Thymus (tissue), 11 donors: Measurements from ENCODE around the gene STARD9. TPM values are rescaled to one million over a fixed set of nuclear protein-coding genes. Genes with fewer than 3 reads are reported as not detected.
"Not testable (repeated sequence)": the region's sequence is repeated elsewhere in the genome, so short reads cannot be mapped to it uniquely, and the experiment has no call there.

Experiments
- DNase-seq, 9 donors: peaks; one replicate each; pipeline ENCODE4 v3.0.0-alpha.2; 2013; ENCODE audit warnings: low spot score in 9 of 9, low read depth in 6 of 9, missing footprints in 1 of 9
- H3K27ac ChIP-seq, 2 donors: one replicate each; pipeline ENCODE4 v1.5.1; 2013; ENCODE audit warnings: control low read depth in 1 of 2, low read depth in 1 of 2, low read length in 1 of 2, mild to moderate bottlenecking in 1 of 2, moderate library complexity in 1 of 2
- H3K27me3 ChIP-seq, 2 donors: one replicate each; pipeline ENCODE4 v1.5.1; 2013; ENCODE audit warnings: low read length in 1 of 2; ENCODE audit not compliant: control insufficient read depth in 2 of 2, insufficient read depth in 1 of 2
- H3K36me3 ChIP-seq, 2 donors: one replicate each; pipeline ENCODE4 v1.5.1; 2013; ENCODE audit warnings: low read length in 1 of 2, mild to moderate bottlenecking in 1 of 2, moderate library complexity in 1 of 2; ENCODE audit not compliant: control insufficient read depth in 2 of 2, insufficient read depth in 2 of 2
- H3K4me1 ChIP-seq, 2 donors: one replicate each; pipeline ENCODE4 v1.5.1; 2013; ENCODE audit warnings: low read length in 2 of 2; ENCODE audit not compliant: control insufficient read depth in 2 of 2, insufficient read depth in 2 of 2
- H3K4me3 ChIP-seq, 2 donors: one replicate each; pipeline ENCODE4 v1.5.1; 2013; ENCODE audit warnings: low read length in 2 of 2, control low read depth in 1 of 2, mild to moderate bottlenecking in 1 of 2
- H3K9me3 ChIP-seq, 2 donors: one replicate each; pipeline ENCODE4 v1.5.1; 2013; ENCODE audit warnings: low read length in 1 of 2, mild to moderate bottlenecking in 1 of 2; ENCODE audit not compliant: control insufficient read depth in 2 of 2, insufficient read depth in 1 of 2
- WGBS: extraction: QIAGEN DNeasy Blood & Tissue Kit; methylation state at CpG from one replicate; pipeline ENCODE4 v1.1.7; 2013; 5-methylcytosine and 5-hydroxymethylcytosine counted together
- polyA plus RNA-seq: library from polyadenylated mRNA; stranded (reverse); fragments of 200-250 nt; gene quantifications from one replicate; pipeline ENCODE4 v1.2.3, GENCODE V29; 2013
- total RNA-seq: library from RNA; stranded (reverse); fragments of 120-200 nt; gene quantifications from one replicate; pipeline ENCODE4 v1.2.4, GENCODE V29; 2013
- donor health status: healthy.

STARD9 gene
- total and polyA plus RNA-seq, 2 donors, result 4.4 to 7.8 TPM

- Histone ChIP-seq H3K9me3 (no peaks in the 10 kb centered on the region), H3K27ac (no peak overlapping the region), H3K4me3 (no peak overlapping the region), H3K4me1 (peaks cover 5 to 6% of the 10 kb centered on the region in 2 donors), H3K27me3 (no peaks in the 10 kb centered on the region), H3K36me3 (peaks cover 4 to 5% of the 10 kb centered on the region in 2 donors)
- DNase-seq, result no peak
- WGBS, result 98% methylated on average over 1 of the region's 1 CpG
Observed at GRCh38 chr15:42553554-42553953, 21.9 kb upstream of the STARD9 start.

DNA sequence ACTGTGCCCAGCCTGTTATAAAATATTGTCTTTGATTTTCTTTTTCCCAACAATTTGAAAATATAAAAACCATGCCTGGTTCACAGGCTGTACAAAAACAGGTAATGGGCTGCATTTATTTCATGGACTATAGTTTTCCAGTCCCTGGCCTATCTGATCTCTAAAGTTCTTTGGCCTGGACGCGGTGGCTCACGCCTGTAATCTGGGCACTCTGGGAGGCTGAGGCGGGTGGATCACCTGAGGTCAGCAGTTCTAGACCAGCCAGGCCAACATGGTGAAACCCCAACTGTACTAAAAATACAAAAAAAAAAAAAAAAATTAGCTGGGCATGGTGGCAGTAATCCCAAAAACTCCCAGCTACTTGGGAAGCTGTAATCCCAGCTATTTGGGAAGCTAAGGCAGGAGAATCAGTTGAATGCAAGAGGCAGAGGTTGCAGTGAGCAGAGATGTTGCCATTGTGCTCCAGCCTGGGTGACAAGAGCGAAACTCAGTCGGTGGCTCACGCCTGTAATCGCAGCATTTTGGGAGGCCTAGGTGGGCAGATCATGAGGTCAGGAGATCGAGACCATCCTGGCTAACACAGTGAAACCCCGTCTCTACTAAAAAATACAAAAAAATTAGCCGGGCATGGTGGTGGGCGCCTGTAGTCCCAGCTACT, 18.7 kb upstream of the STARD9 start:
- WGBS, result 97% methylated on average over 10 of the region's 12 CpGs

DNA sequence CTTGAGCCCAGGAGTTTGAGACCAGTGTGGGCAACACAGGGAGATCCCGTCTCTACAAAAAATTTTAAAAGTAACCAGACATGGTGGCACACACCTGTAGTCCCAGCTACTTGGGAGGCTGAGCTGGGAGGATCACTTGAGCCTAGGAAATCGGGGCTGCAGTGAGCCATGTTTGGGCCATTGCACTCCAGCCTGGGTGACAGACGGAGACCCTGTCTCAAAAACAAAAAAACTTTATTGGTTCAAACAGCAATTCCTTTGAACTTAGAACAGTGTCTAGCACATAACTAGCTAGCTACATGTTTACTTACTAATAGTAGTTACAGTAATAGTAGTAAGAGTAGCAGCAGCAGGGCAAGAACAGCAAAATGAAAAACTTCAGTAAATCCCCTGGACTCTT, 16.7 kb upstream of the STARD9 start:
- Histone ChIP-seq H3K4me1 (no peaks in the 10 kb centered on the region), H3K27ac (no peak overlapping the region), H3K36me3 (peaks cover 23 to 39% of the 10 kb centered on the region in 2 donors), H3K9me3 (no peaks in the 10 kb centered on the region), H3K4me3 (no peak overlapping the region), H3K27me3 (no peaks in the 10 kb centered on the region)
- DNase-seq, result no peak
- 97% methylated on average over 3 of the region's 3 CpGs for WGBS

More for the DNA sequence above, 18.7 kb upstream of the STARD9 start:
- not testable (repeated sequence) for H3K4me3 ChIP-seq, H3K27me3 ChIP-seq, DNase-seq, H3K27ac ChIP-seq, H3K4me1 ChIP-seq, H3K9me3 ChIP-seq
- H3K36me3 ChIP-seq, result peaks cover 14 to 30% of the 10 kb centered on the region in 2 donors

DNA sequence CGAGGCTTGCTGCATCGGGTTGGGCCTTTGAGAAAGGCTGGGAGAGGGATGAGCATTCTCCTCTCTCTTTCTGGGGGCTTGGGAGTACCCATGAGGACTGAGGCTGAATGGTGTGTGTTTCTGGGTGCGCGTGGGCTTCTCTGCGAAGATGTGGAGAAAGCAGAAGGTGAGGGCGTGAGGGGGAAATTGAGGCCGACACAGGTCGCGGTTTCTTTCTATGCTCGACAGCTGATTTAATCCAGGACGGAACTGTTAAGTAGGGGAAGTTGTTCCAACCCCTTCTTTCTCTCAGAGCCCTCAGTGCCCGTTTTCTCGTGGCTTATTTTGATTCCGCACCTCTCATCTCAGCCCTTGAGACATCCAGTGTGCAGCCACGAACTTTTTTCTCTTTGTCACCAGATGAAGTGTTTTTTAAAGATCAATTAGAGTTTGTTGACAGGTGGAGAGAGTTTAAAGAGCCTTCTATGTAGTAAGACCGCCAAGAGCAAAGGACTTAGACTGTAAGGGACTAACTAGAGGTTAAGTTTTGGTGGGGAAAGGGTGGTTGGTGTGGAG, 711 bp downstream of the STARD9 start:
- Histone ChIP-seq H3K4me1 (peaks cover 8 to 26% of the 10 kb centered on the region in 2 donors), H3K9me3 (no peaks in the 10 kb centered on the region), H3K27ac (peak overlapping the region in 1 of 2 donors; percentile 69), H3K4me3 (peak overlapping the region; percentile 56 to 65), H3K36me3 (no peaks in the 10 kb centered on the region), H3K27me3 (peaks cover 0 to 11% of the 10 kb centered on the region in 2 donors)
- peak in 2 of 9 donors; percentile 20 to 31 for DNase-seq
- WGBS, result 5% methylated on average over 16 of the region's 16 CpGs

- Histone ChIP-seq H3K9me3 (no peaks in the 10 kb centered on the region), H3K4me1 (peaks cover 10 to 32% of the 10 kb centered on the region in 2 donors), H3K36me3 (no peaks in the 10 kb centered on the region), H3K27me3 (peaks cover 0 to 11% of the 10 kb centered on the region in 2 donors), H3K27ac (no peak overlapping the region), H3K4me3 (no peak overlapping the region)
- WGBS, result 71% methylated on average over 1 of the region's 1 CpG
- peak in 3 of 9 donors; percentile 7 to 37 (median 11) for DNase-seq
Observed at GRCh38 chr15:42576776-42577175, 1.4 kb downstream of the STARD9 start.

DNA sequence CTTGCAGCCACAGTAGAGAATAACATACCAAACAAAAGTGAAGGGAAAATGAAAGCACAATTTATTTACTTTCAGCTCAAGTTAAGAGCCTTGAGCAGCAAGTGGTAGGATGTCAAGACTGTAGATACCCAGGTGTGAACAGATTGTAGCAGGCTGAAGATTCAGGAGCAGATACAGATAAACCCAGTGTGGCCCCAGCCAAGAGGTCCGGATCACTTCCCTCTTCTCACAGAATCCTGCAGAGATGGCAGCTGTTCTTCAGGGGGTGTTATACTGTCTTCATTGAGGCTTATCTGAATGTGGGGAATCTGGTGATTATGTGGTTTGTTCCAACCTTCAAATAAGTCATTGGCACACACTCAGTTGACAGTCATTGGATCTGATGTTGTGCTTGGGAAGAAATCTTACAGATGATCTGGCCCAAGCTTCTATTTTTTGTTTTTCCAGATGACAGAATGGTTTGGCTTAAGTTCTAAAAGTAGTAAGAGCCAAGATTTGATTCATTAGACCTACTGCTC, 2.2 kb downstream of the STARD9 start:
- peak overlapping the region in 1 of 2 donors; percentile 59 for H3K27ac ChIP-seq
- peak in 2 of 9 donors; percentile 6 to 29 for DNase-seq
- no peaks in the 10 kb centered on the region for H3K9me3 ChIP-seq
- H3K4me3 ChIP-seq, result no peak overlapping the region
- peaks cover 13 to 37% of the 10 kb centered on the region in 2 donors for H3K4me1 ChIP-seq
- 20% methylated on average over 1 of the region's 1 CpG for WGBS
- no peaks in the 10 kb centered on the region for H3K36me3 ChIP-seq
- peaks cover 0 to 11% of the 10 kb centered on the region in 2 donors for H3K27me3 ChIP-seq

GRCh38 chr15:42578984-42579537, 3.7 kb downstream of the STARD9 start:
- Histone ChIP-seq H3K9me3 (no peaks in the 10 kb centered on the region), H3K4me3 (no peak overlapping the region), H3K4me1 (peaks cover 13 to 45% of the 10 kb centered on the region in 2 donors), H3K27me3 (peaks cover 0 to 11% of the 10 kb centered on the region in 2 donors), H3K36me3 (no peaks in the 10 kb centered on the region), H3K27ac (no peak overlapping the region)
- WGBS, result 95% methylated on average over 2 of the region's 2 CpGs
- no peak for DNase-seq

DNA sequence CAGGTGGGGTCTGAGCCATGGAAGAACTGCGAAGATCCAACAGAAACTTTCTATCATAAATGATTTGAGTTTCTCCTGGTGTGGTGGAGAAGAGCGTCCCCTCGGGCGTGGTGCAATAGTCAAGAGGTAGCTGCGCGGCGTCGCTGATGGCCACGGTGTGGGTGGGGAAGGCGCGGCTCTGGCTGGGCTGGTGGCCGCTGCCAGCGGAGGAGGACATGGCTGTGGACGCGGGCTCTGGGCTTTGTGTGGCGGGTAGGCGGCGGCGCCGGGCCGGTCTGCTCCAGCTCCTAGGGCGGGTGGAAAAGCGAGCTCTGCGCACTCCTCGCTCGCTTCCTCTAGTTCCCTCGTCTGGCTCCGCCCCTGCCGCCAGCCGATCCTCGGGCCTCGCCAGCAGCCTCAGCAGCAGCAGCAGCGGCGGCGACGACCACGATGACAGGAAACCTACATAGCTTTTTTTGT, 5.9 kb downstream of the STARD9 start:
- Histone ChIP-seq H3K27me3 (peaks cover 0 to 3% of the 10 kb centered on the region in 2 donors), H3K4me1 (peaks cover 7 to 34% of the 10 kb centered on the region in 2 donors), H3K36me3 (no peaks in the 10 kb centered on the region), H3K9me3 (no peaks in the 10 kb centered on the region), H3K4me3 (peak overlapping the region; percentile 58 to 67), H3K27ac (peak overlapping the region; percentile 69 to 92)
- DNase-seq, result peak in 8 of 9 donors; percentile 63 to 91 (median 79)
- 2% methylated on average over 37 of the region's 37 CpGs for WGBS
